ENCODE results near the gene ZDHHC22.

Gene ZDHHC22

GRCh38 chr14:77109656-77110055 lies 31.9 kb downstream of the ZDHHC22 start:
- no peak overlapping the region for H3K4me3 ChIP-seq (ENCODE audit: low read length)
- DNase-seq (ENCODE audit: low read depth, low spot score) = no peak

- no peak for DNase-seq (ENCODE audit: low read depth, low spot score)
- H3K4me3 ChIP-seq (ENCODE audit: low read length) = no peak overlapping the region
Measured at GRCh38 chr14:77108753-77109152, 32.8 kb downstream of the ZDHHC22 start.

GRCh38 chr14:77107228-77107627 lies 34.4 kb downstream of the ZDHHC22 start:
- H3K4me3 ChIP-seq (ENCODE audit: low read length) = no peak overlapping the region
- DNase-seq (ENCODE audit: low read depth, low spot score) = no peak

- H3K4me3 ChIP-seq (ENCODE audit: low read length) = no peak overlapping the region
- DNase-seq (ENCODE audit: low read depth, low spot score) = no peak
Measured at GRCh38 chr14:77106666-77107065, 34.9 kb downstream of the ZDHHC22 start.

GRCh38 chr14:77105145-77105939 lies 36.2 kb downstream of the ZDHHC22 start:
- no peak for DNase-seq (ENCODE audit: low read depth, low spot score)
- H3K4me3 ChIP-seq (ENCODE audit: low read length) = no peak overlapping the region

- no peak overlapping the region for H3K4me3 ChIP-seq (ENCODE audit: low read length)
- no peak for DNase-seq (ENCODE audit: low read depth, low spot score)
Measured at GRCh38 chr14:77104393-77104792, 37.2 kb downstream of the ZDHHC22 start.

- H3K4me3 ChIP-seq (ENCODE audit: low read length) = no peak overlapping the region
- no peak for DNase-seq (ENCODE audit: low read depth, low spot score)
Measured at GRCh38 chr14:77103951-77104350, 37.6 kb downstream of the ZDHHC22 start.

- no peak for DNase-seq (ENCODE audit: low read depth, low spot score)
Measured at GRCh38 chr14:77103475-77103874, 38.1 kb downstream of the ZDHHC22 start.

GRCh38 chr14:77102154-77102553 lies 39.4 kb downstream of the ZDHHC22 start:
- no peak for DNase-seq (ENCODE audit: low read depth, low spot score)
- no peak overlapping the region for H3K4me3 ChIP-seq (ENCODE audit: low read length)

More at GRCh38 chr14:77103475-77103874, 38.1 kb downstream of the ZDHHC22 start:
- H3K4me3 ChIP-seq (ENCODE audit: low read length) = no peak overlapping the region

- DNase-seq (ENCODE audit: low read depth, low spot score) = no peak
- no peak overlapping the region for H3K4me3 ChIP-seq (ENCODE audit: low read length)
Measured at GRCh38 chr14:77100961-77101360, 40.6 kb downstream of the ZDHHC22 start.

- no peak for DNase-seq (ENCODE audit: low read depth, low spot score)
- no peak overlapping the region for H3K4me3 ChIP-seq (ENCODE audit: low read length)
Measured at GRCh38 chr14:77099425-77100167, 42.0 kb downstream of the ZDHHC22 start.

- DNase-seq (ENCODE audit: low read depth, low spot score) = no peak
- H3K4me3 ChIP-seq (ENCODE audit: low read length) = peak overlapping the region; percentile 81
Measured at GRCh38 chr14:77098529-77099353, 42.9 kb downstream of the ZDHHC22 start.

GRCh38 chr14:77097700-77098528 lies 43.7 kb downstream of the ZDHHC22 start, which contains the start of gene CIPC:
Gene CIPC, plus strand, starts transcription at chr14:77098258. Its CDS starts 7,451 bp downstream, at chr14:77105709.
- DNase-seq (ENCODE audit: low read depth, low spot score) = peak; percentile 98
- peak within 1 kb of the TSS; percentile 81 for H3K4me3 ChIP-seq (ENCODE audit: low read length)

GRCh38 chr14:77097006-77097699 lies 44.4 kb downstream of the ZDHHC22 start:
- peak overlapping the region; percentile 71 for H3K4me3 ChIP-seq (ENCODE audit: low read length)
- DNase-seq (ENCODE audit: low read depth, low spot score) = peak; percentile 28

GRCh38 chr14:77094672-77095284 lies 46.8 kb downstream of the ZDHHC22 start:
- no peak overlapping the region for H3K4me3 ChIP-seq (ENCODE audit: low read length)
- peak; percentile 79 for DNase-seq (ENCODE audit: low read depth, low spot score)

- H3K4me3 ChIP-seq (ENCODE audit: low read length) = no peak overlapping the region
Measured at GRCh38 chr14:77092676-77093075, 48.9 kb downstream of the ZDHHC22 start.

GRCh38 chr14:77091518-77091917 lies 50.1 kb downstream of the ZDHHC22 start:
- no peak for DNase-seq (ENCODE audit: low read depth, low spot score)
- no peak overlapping the region for H3K4me3 ChIP-seq (ENCODE audit: low read length)

More at GRCh38 chr14:77092676-77093075, 48.9 kb downstream of the ZDHHC22 start:
- no peak for DNase-seq (ENCODE audit: low read depth, low spot score)

GRCh38 chr14:77088645-77089044 lies 52.9 kb downstream of the ZDHHC22 start:
- H3K4me3 ChIP-seq (ENCODE audit: low read length) = no peak overlapping the region
- no peak for DNase-seq (ENCODE audit: low read depth, low spot score)
